Skeletal muscle satellite cell (primary cell): ENCODE data around the gene MAPRE3.

Experiments
- H3K27me3 ChIP-seq: 2 replicates; pipeline ENCODE4 v1.7.0; 2013; ENCODE audit warnings: low read length; ENCODE audit not compliant: control insufficient read depth, insufficient read depth
- H3K36me3 ChIP-seq: 2 replicates; pipeline ENCODE4 v1.7.0; 2013; ENCODE audit warnings: mild to moderate bottlenecking, control low read depth, low read length; ENCODE audit not compliant: insufficient read depth
- H3K4me1 ChIP-seq: 2 replicates; pipeline ENCODE4 v1.7.0; 2013; ENCODE audit warnings: low read length; ENCODE audit not compliant: control insufficient read depth, insufficient read depth
- H3K4me2 ChIP-seq: 2 replicates; pipeline ENCODE4 v1.7.0; 2013; ENCODE audit warnings: mild to moderate bottlenecking, low read length
- H3K4me3 ChIP-seq: 2 replicates; pipeline ENCODE4 v1.7.0; 2013; ENCODE audit warnings: low read length
- H3K9ac ChIP-seq: 2 replicates; pipeline ENCODE4 v1.7.0; 2013; ENCODE audit warnings: mild to moderate bottlenecking, low read depth, low read length, moderate library complexity
- H3K9me3 ChIP-seq: replicated peaks from 2 replicates; pipeline ENCODE4 v1.7.0; 2013; ENCODE audit warnings: mild to moderate bottlenecking, control low read depth, low read length

The MAPRE3 gene

DNA sequence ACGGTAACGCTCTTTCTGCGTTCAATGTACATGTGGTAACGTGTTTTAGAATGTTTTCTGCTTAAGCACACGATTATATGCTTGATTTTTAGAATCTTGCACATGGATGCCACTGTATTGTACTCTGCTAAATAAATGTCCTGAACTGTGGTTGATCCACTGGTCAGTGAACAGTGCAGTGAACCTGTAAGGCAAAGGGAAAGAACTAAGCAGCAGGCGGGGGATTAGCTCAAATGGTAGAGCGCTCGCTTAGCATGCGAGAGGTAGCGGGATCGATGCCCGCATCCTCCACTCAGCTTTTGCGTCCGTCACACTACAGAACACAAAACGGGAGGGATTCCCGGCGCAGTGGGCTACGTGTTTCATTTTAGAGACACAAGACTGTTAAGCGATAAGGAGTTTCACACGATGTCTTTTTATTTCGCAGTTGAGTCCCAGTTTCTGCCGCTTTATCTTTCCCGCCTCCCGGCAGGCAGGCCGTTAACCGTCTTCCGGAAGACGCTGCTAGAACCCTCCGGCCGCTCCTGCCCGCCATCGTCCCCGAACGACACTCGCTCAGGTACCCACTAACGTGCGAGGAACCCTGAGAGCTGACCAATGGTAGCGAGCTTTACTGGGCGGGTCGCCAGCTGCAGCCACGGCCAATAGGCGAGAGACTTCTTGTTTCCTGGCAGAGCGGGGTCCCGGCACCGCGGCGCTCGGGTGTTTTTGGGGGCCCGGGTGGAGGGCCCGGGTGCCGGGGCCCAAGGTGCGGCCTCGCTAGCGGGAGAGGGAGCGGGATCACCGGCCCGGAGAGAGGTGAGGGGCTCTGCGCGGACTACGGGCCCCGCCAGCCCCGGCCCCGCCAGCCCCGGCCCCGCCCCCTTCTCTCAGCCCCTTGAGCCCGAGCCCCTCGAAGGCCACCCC lies 80.8 kb downstream of the MAPRE3 start, which contains the start of gene AGBL5:
TSS of gene AGBL5 (plus strand) at position 673 of the 906 bp plus-strand sequence. CDS start 1,291 bp downstream, outside the sequence.
- Histone ChIP-seq H3K4me1 (peaks cover 9% of the 10 kb centered on the region), H3K9ac (peak within 1 kb of the TSS; percentile 81), H3K4me3 (peak within 1 kb of the TSS; percentile 93), H3K36me3 (peaks cover 11% of the 10 kb centered on the region), H3K9me3 (no peaks in the 10 kb centered on the region), H3K27me3 (no peaks in the 10 kb centered on the region), H3K4me2 (peak within 1 kb of the TSS; percentile 99)

DNA sequence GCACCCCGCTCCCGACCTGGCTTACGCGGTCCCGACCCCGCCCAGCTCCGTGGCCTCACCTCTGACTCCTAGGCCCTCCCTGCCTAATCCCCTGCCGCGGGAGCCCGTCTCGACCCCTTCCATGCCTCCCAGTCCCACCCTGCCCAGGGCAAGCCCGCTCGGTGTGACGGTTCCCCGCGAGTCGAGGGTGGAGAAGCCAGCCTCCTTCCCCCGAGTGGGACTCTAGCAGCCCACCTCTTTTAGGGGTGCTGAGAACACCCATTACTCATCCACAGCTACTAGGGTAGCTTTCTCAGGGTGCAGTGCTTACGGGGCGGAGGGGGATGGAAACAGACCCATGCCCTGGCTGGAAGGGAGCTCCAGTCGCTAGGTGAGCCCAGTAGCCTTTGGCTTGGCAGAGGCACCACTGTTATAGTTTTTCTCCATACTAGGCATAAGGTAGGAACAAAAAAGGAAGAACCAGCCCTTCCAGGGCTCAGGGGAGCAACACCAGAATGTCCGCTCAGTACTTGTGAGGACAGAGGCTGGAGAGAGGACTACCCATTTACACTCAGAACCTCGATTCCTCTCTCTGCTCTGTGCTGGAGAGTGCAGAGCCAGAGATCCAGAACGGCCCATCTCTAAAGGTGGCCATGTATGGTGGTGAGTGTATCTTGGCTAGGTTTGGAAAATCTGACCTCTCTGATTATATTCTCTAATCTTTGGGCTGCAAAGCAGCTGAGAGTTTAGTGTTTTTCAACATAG lies 81.6 kb downstream of the MAPRE3 start:
- peak overlapping the region; percentile 99 for H3K4me2 ChIP-seq
- peaks cover 9% of the 10 kb centered on the region for H3K4me1 ChIP-seq
- peak overlapping the region; percentile 89 for H3K4me3 ChIP-seq
- H3K9ac ChIP-seq, result peak overlapping the region; percentile 81
- H3K9me3 ChIP-seq, result no peaks in the 10 kb centered on the region
- H3K36me3 ChIP-seq, result peaks cover 11% of the 10 kb centered on the region
- no peaks in the 10 kb centered on the region for H3K27me3 ChIP-seq

DNA sequence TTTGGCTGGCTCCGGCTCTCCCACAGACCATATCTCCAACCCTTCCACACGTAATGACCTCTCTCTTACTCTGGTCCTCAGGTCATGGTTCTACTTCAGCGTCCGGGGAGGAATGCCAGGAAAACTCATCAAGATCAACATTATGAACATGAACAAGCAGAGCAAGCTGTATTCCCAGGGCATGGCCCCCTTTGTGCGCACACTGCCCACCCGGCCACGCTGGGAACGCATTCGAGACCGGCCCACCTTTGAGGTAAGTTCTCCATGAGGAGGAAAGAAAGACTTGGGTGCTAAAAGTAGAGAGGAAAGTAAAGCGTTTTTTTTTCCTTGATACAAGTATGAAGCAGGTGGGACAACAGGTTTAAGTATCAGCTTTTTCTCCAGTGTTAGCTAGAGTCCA lies 82.9 kb downstream of the MAPRE3 start:
- Histone ChIP-seq H3K36me3 (peaks cover 11% of the 10 kb centered on the region), H3K4me2 (no peak overlapping the region), H3K27me3 (no peaks in the 10 kb centered on the region), H3K4me1 (peaks cover 9% of the 10 kb centered on the region), H3K9ac (no peak overlapping the region), H3K9me3 (no peaks in the 10 kb centered on the region), H3K4me3 (no peak overlapping the region)

DNA sequence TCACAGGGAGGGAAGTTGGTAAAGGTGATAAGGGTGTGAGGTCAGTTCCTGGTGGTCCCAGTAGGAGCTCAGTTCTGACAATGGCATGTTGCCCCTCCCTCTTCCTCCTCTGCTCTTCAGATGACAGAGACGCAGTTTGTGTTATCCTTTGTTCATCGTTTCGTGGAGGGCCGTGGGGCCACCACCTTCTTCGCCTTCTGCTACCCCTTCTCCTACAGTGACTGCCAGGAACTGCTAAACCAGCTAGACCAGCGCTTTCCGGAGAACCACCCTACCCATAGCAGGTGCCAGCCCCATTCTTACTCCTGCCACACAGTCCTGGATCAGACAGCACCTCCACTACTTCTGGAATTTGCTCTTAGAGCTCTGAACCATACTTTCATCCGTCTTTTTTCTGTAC lies 83.3 kb downstream of the MAPRE3 start:
- no peak overlapping the region for H3K4me2 ChIP-seq
- H3K27me3 ChIP-seq, result no peaks in the 10 kb centered on the region
- no peak overlapping the region for H3K9ac ChIP-seq
- no peak overlapping the region for H3K4me3 ChIP-seq
- no peaks in the 10 kb centered on the region for H3K9me3 ChIP-seq
- peaks cover 9% of the 10 kb centered on the region for H3K4me1 ChIP-seq
- peaks cover 11% of the 10 kb centered on the region for H3K36me3 ChIP-seq

DNA sequence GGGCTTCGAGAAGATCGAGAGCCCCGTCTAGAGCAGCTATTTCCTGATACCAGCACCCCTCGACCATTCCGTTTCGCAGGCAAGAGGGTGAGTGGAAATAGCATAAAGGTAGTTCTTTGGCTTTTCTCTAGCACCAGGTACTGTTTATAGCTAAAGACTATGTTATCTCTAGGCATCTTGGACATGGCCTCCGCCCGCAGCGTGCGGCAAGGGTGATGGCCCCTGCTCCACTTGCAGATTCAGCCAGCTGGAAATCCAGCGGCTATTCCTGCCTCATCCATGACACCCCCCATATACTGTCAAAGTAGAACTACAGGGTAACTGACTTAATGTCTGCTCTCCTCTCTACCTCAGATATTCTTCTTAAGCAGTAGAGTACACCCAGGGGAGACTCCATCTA lies 84.3 kb downstream of the MAPRE3 start:
- H3K9ac ChIP-seq, result no peak overlapping the region
- peaks cover 4% of the 10 kb centered on the region for H3K4me1 ChIP-seq
- H3K4me3 ChIP-seq, result no peak overlapping the region
- no peaks in the 10 kb centered on the region for H3K27me3 ChIP-seq
- no peak overlapping the region for H3K4me2 ChIP-seq
- peaks cover 15% of the 10 kb centered on the region for H3K36me3 ChIP-seq
- H3K9me3 ChIP-seq, result no peaks in the 10 kb centered on the region

DNA sequence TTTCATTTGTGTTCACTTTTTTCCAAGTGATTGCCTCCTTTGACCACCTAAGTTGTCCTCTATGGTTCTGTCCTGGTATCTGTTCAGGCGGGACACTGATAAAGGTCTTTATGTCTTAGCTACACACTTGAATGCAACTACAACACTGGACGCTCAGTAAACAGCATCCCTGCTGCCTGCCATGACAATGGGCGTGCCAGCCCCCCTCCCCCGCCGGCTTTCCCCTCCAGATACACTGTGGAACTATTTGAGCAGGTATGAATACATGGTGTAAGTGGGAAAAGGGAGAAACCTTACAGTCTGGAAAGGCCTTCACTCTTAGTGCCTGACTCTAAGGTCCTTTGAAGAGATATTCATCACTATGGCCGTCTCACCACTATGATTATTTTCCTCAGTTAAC lies 86.7 kb downstream of the MAPRE3 start:
- no peaks in the 10 kb centered on the region for H3K4me1 ChIP-seq
- H3K27me3 ChIP-seq, result no peaks in the 10 kb centered on the region
- H3K36me3 ChIP-seq, result peaks cover 20% of the 10 kb centered on the region
- H3K4me2 ChIP-seq, result no peak overlapping the region
- H3K9ac ChIP-seq, result no peak overlapping the region
- H3K9me3 ChIP-seq, result no peaks in the 10 kb centered on the region
- H3K4me3 ChIP-seq, result no peak overlapping the region

DNA sequence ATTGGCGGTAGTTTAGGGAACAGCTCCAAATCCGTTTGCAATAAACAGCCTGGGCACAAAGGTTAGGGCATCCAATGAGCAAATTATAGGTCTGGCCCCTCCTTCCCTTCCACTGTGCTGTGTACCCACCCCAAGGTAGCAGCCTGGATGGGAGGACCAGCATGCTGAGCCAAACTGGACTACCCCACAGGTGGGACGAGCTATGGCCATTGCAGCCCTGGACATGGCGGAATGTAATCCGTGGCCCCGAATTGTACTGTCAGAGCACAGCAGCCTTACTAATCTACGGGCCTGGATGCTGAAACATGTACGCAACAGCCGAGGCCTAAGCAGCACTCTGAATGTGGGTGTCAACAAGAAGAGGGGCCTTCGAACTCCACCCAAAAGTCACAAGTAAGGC lies 87.8 kb downstream of the MAPRE3 start:
- H3K4me2 ChIP-seq, result no peak overlapping the region
- no peak overlapping the region for H3K4me3 ChIP-seq
- H3K9ac ChIP-seq, result no peak overlapping the region
- no peaks in the 10 kb centered on the region for H3K9me3 ChIP-seq
- no peaks in the 10 kb centered on the region for H3K4me1 ChIP-seq
- peaks cover 20% of the 10 kb centered on the region for H3K36me3 ChIP-seq
- H3K27me3 ChIP-seq, result no peaks in the 10 kb centered on the region

DNA sequence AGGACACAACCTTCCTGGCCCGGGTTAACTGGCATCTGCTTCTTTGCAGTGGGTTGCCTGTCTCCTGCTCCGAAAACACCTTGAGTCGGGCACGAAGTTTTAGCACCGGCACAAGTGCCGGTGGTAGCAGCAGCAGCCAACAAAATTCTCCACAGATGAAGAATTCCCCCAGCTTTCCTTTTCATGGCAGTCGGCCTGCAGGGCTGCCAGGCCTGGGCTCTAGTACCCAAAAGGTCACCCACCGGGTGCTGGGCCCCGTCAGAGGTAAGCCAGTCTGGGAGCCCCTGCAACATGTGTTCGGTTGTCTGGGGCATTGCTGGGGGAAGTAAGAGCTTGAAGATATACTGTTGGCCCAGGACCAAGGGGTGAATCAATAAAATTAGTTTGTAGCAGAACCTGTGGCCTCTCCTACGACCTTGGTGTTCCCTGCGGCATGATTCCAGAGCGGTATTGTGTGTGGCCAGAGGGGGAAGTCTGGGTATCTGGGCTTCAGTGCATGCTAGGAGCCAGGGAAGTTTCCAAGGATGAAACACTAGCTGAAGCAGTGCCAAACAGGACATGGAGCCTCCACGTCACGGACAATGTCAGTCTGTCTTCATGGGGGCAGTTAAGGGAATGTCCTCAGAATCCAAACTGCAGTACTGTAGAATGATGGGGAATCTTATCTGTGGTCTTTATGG lies 88.8 kb downstream of the MAPRE3 start:
- Histone ChIP-seq H3K36me3 (peaks cover 17% of the 10 kb centered on the region), H3K9ac (no peak overlapping the region), H3K9me3 (no peaks in the 10 kb centered on the region), H3K4me1 (no peaks in the 10 kb centered on the region), H3K4me2 (no peak overlapping the region), H3K27me3 (no peaks in the 10 kb centered on the region), H3K4me3 (no peak overlapping the region)

DNA sequence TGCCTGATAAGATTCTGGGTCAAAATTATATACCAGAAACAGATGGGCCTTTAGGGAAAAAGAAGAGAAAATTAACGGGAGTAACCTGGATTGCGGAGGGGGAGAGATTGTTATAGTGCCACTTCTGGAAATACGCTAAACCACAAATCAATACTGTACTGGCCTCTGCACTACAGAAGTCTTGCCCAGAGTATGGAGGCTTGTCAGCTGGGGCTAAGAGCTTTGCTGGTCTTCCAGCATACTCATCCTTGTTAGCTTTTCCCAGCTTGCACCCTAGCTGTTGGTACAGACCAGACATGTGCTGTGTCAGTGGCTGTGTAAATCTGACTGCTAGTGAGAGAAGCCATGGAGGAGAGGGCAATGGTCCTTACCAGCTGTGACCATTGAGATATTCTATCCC lies 89.9 kb downstream of the MAPRE3 start:
- peaks cover 18% of the 10 kb centered on the region for H3K36me3 ChIP-seq

DNA sequence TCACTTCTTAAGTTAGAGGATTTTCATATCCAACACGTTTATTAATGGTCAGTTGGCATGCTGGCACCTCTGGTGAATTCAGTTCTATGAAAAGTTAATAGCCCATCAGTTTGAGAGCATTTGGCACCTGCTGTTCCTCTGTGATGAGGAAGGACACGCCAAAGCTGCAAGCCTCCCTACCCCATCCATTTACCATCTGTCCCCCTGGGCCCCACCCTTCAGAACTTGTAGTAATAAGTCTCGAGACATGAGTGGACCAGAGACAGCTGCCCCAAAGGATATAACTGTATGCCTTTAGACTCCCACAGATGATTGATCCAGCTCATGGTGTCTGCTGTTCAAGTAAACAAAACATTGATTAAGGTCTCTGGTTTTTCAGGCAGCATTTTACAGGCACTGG lies 94.7 kb downstream of the MAPRE3 start:
- no peak overlapping the region for H3K9ac ChIP-seq
- H3K4me1 ChIP-seq, result peaks cover 11% of the 10 kb centered on the region
- no peak overlapping the region for H3K4me2 ChIP-seq
- no peak overlapping the region for H3K4me3 ChIP-seq
- no peaks in the 10 kb centered on the region for H3K9me3 ChIP-seq
- no peaks in the 10 kb centered on the region for H3K27me3 ChIP-seq
- peaks cover 44% of the 10 kb centered on the region for H3K36me3 ChIP-seq

More for the DNA sequence above, 89.9 kb downstream of the MAPRE3 start:
- H3K9ac ChIP-seq, result no peak overlapping the region
- H3K27me3 ChIP-seq, result no peaks in the 10 kb centered on the region
- no peak overlapping the region for H3K4me3 ChIP-seq
- H3K4me1 ChIP-seq, result no peaks in the 10 kb centered on the region
- no peaks in the 10 kb centered on the region for H3K9me3 ChIP-seq
- H3K4me2 ChIP-seq, result no peak overlapping the region

DNA sequence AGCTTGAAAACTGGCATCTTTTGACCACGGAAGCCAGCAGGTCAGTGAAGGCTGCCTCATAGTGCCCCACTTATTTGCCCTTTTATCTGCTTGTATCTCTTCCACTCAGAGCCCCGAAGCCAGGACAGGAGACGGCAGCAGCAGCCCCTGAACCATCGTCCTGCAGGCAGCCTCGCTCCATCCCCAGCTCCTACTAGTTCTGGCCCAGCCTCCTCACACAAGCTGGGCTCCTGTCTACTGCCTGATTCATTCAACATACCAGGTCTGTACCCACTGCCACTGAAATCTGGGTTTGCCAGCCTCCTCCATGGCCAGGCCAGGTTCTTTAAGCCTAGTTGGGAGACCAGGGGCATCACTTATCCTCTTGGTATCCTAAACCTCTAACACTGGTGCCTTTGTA lies 96.9 kb downstream of the MAPRE3 start:
- H3K9me3 ChIP-seq, result no peaks in the 10 kb centered on the region
- no peak overlapping the region for H3K4me2 ChIP-seq
- no peak overlapping the region for H3K9ac ChIP-seq
- H3K27me3 ChIP-seq, result no peaks in the 10 kb centered on the region
- peaks cover 40% of the 10 kb centered on the region for H3K36me3 ChIP-seq
- peaks cover 21% of the 10 kb centered on the region for H3K4me1 ChIP-seq
- no peak overlapping the region for H3K4me3 ChIP-seq
